ENCODE results near the gene PLXDC2.
"Not testable (repeated sequence)": the region's sequence is repeated elsewhere in the genome, so short reads cannot be mapped to it uniquely, and the experiment has no call there.

The PLXDC2 gene

GRCh38 chr10:20133669-20134189 lies 317.5 kb downstream of the PLXDC2 start:
- no peak for ATAC-seq

- ATAC-seq: no peak
These were observed 326.1 kb downstream of the PLXDC2 start for GRCh38 chr10:20142311-20142710.

- no peak for ATAC-seq
These were observed 328.0 kb downstream of the PLXDC2 start for GRCh38 chr10:20144268-20144667.

- ATAC-seq: no peak
These were observed 329.8 kb downstream of the PLXDC2 start for GRCh38 chr10:20146004-20146403.

- ATAC-seq: no peak
These were observed 331.5 kb downstream of the PLXDC2 start for GRCh38 chr10:20147684-20148083.

- ATAC-seq: no peak
These were observed 340.3 kb downstream of the PLXDC2 start for GRCh38 chr10:20156511-20156910.

GRCh38 chr10:20157314-20157713 lies 341.1 kb downstream of the PLXDC2 start:
- ATAC-seq: no peak

GRCh38 chr10:20158086-20158485 lies 341.9 kb downstream of the PLXDC2 start:
- no peak for ATAC-seq

- ATAC-seq: no peak
These were observed 345.9 kb downstream of the PLXDC2 start for GRCh38 chr10:20162123-20162522.

GRCh38 chr10:20166096-20166675 lies 350.0 kb downstream of the PLXDC2 start:
- ATAC-seq: no peak

GRCh38 chr10:20170661-20171060 lies 354.4 kb downstream of the PLXDC2 start:
- no peak for ATAC-seq

GRCh38 chr10:20173046-20173445 lies 356.8 kb downstream of the PLXDC2 start:
- no peak for ATAC-seq

- ATAC-seq: no peak
These were observed 359.5 kb downstream of the PLXDC2 start for GRCh38 chr10:20175719-20176118.

- ATAC-seq: no peak
These were observed 364.5 kb downstream of the PLXDC2 start for GRCh38 chr10:20180766-20181165.

GRCh38 chr10:20181434-20181833 lies 365.2 kb downstream of the PLXDC2 start:
- no peak for ATAC-seq

GRCh38 chr10:20185116-20185515 lies 368.9 kb downstream of the PLXDC2 start:
- no peak for ATAC-seq

GRCh38 chr10:20191392-20191791 lies 375.2 kb downstream of the PLXDC2 start:
- not testable (repeated sequence) for ATAC-seq

- ATAC-seq: no peak
These were observed 378.8 kb downstream of the PLXDC2 start for GRCh38 chr10:20195076-20195475.

GRCh38 chr10:20200758-20201157 lies 384.5 kb downstream of the PLXDC2 start:
- ATAC-seq: no peak

- ATAC-seq: no peak
These were observed 386.1 kb downstream of the PLXDC2 start for GRCh38 chr10:20202337-20202736.

GRCh38 chr10:20207653-20208052 lies 391.4 kb downstream of the PLXDC2 start:
- ATAC-seq: no peak

GRCh38 chr10:20209098-20209497 lies 392.9 kb downstream of the PLXDC2 start:
- not testable (repeated sequence) for ATAC-seq

GRCh38 chr10:20215547-20216152 lies 399.4 kb downstream of the PLXDC2 start:
- ATAC-seq: no peak

GRCh38 chr10:20221356-20221755 lies 405.1 kb downstream of the PLXDC2 start:
- ATAC-seq: no peak

- no peak for ATAC-seq
These were observed 412.5 kb downstream of the PLXDC2 start for GRCh38 chr10:20228729-20229128.
